ENCODE measurements around the gene PHLDB2.
A peak's percentile ranks its signal among the peaks of the same experiment; 100 is the strongest.

Gene PHLDB2

GRCh38 chr3:111884411-111885018, 25.4 kb downstream of the PHLDB2 start:
- DNase-seq = peak; percentile 39

- DNase-seq = no peak
These were observed 26.5 kb downstream of the PHLDB2 start for GRCh38 chr3:111885578-111885977.

GRCh38 chr3:111890051-111890580, 31.1 kb downstream of the PHLDB2 start:
- no peak for DNase-seq

- no peak for DNase-seq
These were observed 33.0 kb downstream of the PHLDB2 start for GRCh38 chr3:111892070-111892469.

- peak; percentile 58 for DNase-seq
These were observed 36.0 kb downstream of the PHLDB2 start for GRCh38 chr3:111895071-111895470.

GRCh38 chr3:111899966-111900365, 40.9 kb downstream of the PHLDB2 start:
- no peak for DNase-seq

GRCh38 chr3:111901637-111902036, 42.6 kb downstream of the PHLDB2 start:
- DNase-seq = no peak

GRCh38 chr3:111902534-111902933, 43.5 kb downstream of the PHLDB2 start:
- DNase-seq = no peak

- DNase-seq = peak; percentile 87
These were observed 44.0 kb downstream of the PHLDB2 start for GRCh38 chr3:111903067-111903511.

- DNase-seq = peak; percentile 96
These were observed 45.5 kb downstream of the PHLDB2 start for GRCh38 chr3:111904376-111905241.

GRCh38 chr3:111906656-111907055, 47.6 kb downstream of the PHLDB2 start:
- peak; percentile 47 for DNase-seq

GRCh38 chr3:111907151-111907550, 48.1 kb downstream of the PHLDB2 start:
- no peak for DNase-seq

GRCh38 chr3:111910806-111911205, 51.7 kb downstream of the PHLDB2 start:
- peak; percentile 85 for DNase-seq

GRCh38 chr3:111911446-111911845, 52.4 kb downstream of the PHLDB2 start:
- DNase-seq = no peak

- no peak for DNase-seq
These were observed 54.2 kb downstream of the PHLDB2 start for GRCh38 chr3:111913163-111913763.

GRCh38 chr3:111915905-111916304, 56.8 kb downstream of the PHLDB2 start:
- DNase-seq = peak; percentile 82

GRCh38 chr3:111917300-111917699, 58.2 kb downstream of the PHLDB2 start:
- peak; percentile 46 for DNase-seq

GRCh38 chr3:111919370-111920065, 60.5 kb downstream of the PHLDB2 start:
- no peak for DNase-seq

- DNase-seq = no peak
These were observed 62.1 kb downstream of the PHLDB2 start for GRCh38 chr3:111921181-111921580.

GRCh38 chr3:111923095-111923771, 64.2 kb downstream of the PHLDB2 start:
- DNase-seq = no peak

GRCh38 chr3:111923806-111924205, 64.7 kb downstream of the PHLDB2 start:
- DNase-seq = no peak

- no peak for DNase-seq
These were observed 65.2 kb downstream of the PHLDB2 start for GRCh38 chr3:111924283-111924682.
